Measurements from ENCODE around the gene PRKCH.

PRKCH gene

DNA sequence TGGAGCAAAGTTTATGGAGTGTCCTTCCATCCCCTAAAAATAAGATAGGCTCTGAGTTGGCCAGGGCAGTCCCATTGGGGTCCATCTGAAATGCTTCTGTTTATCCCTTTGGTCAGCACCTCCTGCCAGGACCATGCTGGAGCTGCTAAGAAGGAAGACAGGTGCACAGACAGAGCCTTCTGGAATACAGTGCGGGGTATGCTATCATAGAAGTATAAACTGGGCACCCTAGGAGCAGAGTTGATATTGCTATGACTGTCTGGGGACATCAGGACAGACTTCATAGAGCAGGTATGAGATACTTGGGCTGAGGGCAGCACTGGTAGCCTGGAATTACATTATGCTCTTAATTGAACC, 203.5 kb downstream of the PRKCH start:
- Histone ChIP-seq H3K27me3 (ENCODE audit: insufficient read depth, low read length, poor library complexity, severe bottlenecking) (no peaks in the 10 kb centered on the region), H3K36me3 (ENCODE audit: insufficient read depth, low read length) (peaks cover 37% of the 10 kb centered on the region; the same call in 1 of the 2 replicates), H3K9me3 (ENCODE audit: insufficient read depth, low read depth, low read length) (no peaks in the 10 kb centered on the region), H3K9me2 (replicated peaks; ENCODE audit: low read depth, low read length) (no peaks in the 10 kb centered on the region), H4K20me1 (ENCODE audit: insufficient read depth, low read length, poor library complexity, severe bottlenecking) (no peaks in the 10 kb centered on the region), H2AFZ (ENCODE audit: low read length) (no peak overlapping the region), H3K4me3 (ENCODE audit: low read length, poor library complexity, severe bottlenecking) (no peak overlapping the region), H3K79me2 (ENCODE audit: insufficient read depth, low read length) (peaks cover 22% of the 10 kb centered on the region; the same call in 1 of the 2 replicates), H3F3A (ENCODE audit: low read depth) (no peaks in the 10 kb centered on the region), H3K9ac (ENCODE audit: low read depth, low read length, poor library complexity, severe bottlenecking) (no peak overlapping the region), H3K4me1 (ENCODE audit: insufficient read depth, low read length, poor library complexity, severe bottlenecking) (peaks cover 29% of the 10 kb centered on the region), H3K4me2 (ENCODE audit: low read depth, low read length, poor library complexity, severe bottlenecking) (no peak overlapping the region)
- TF ChIP-seq EZH2phosphoT487 (IDR thresholded peaks at IDR 0.05; ENCODE audit: borderline replicate concordance) = no peak
- TF ChIP-seq, protein P1, sequence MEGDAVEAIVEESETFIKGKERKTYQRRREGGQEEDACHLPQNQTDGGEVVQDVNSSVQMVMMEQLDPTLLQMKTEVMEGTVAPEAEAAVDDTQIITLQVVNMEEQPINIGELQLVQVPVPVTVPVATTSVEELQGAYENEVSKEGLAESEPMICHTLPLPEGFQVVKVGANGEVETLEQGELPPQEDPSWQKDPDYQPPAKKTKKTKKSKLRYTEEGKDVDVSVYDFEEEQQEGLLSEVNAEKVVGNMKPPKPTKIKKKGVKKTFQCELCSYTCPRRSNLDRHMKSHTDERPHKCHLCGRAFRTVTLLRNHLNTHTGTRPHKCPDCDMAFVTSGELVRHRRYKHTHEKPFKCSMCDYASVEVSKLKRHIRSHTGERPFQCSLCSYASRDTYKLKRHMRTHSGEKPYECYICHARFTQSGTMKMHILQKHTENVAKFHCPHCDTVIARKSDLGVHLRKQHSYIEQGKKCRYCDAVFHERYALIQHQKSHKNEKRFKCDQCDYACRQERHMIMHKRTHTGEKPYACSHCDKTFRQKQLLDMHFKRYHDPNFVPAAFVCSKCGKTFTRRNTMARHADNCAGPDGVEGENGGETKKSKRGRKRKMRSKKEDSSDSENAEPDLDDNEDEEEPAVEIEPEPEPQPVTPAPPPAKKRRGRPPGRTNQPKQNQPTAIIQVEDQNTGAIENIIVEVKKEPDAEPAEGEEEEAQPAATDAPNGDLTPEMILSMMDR (conservative IDR thresholded peaks at IDR 0.05; ENCODE audit: low read length) = no peak

DNA sequence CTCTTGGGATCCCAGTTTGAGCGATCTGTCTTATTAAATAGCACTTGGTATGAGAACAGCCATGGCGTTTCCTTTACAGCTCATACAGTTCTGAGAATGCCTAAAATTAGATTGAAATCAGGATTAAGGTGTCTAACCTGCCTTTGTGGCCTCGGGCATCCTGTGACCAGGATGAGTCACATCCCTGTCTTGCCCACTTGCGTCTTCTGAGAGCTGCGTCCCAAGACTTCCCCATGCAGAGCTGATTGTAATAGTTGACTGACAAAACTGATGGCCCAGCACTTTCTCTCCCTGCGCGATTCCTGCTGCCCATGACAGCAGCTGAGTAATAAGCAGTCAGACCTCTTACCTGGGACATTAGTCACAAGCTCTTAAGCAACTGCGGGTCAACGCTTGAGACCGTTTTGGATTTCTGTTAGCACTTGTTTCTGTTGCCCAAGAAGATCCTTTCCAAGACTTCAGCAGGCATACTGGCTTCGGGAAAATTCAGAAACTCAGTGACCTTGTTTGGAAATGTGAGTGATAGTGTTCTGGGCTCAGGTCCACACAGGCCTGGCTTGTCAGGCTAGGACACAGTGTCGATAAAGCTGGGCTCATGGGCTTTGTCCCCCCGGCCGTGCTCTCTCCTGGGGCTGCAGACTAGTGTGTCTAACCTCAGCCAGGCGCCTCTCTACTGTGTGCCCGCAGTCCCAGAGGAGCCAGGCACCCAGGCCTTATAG, 204.1 kb downstream of the PRKCH start:
- H2AFZ ChIP-seq (ENCODE audit: low read length) = no peak overlapping the region
- H3K9ac ChIP-seq (ENCODE audit: low read depth, low read length, poor library complexity, severe bottlenecking) = no peak overlapping the region
- peaks cover 29% of the 10 kb centered on the region for H3K4me1 ChIP-seq (ENCODE audit: insufficient read depth, low read length, poor library complexity, severe bottlenecking)
- no peak overlapping the region for H3K4me3 ChIP-seq (ENCODE audit: low read length, poor library complexity, severe bottlenecking)
- no peaks in the 10 kb centered on the region for H4K20me1 ChIP-seq (ENCODE audit: insufficient read depth, low read length, poor library complexity, severe bottlenecking)
- H3K4me2 ChIP-seq (ENCODE audit: low read depth, low read length, poor library complexity, severe bottlenecking) = no peak overlapping the region
- TF ChIP-seq EZH2phosphoT487 (IDR thresholded peaks at IDR 0.05; ENCODE audit: borderline replicate concordance) = no peak
- TF ChIP-seq, protein P1 (conservative IDR thresholded peaks at IDR 0.05; ENCODE audit: low read length) = no peak
- H3K9me2 ChIP-seq (replicated peaks; ENCODE audit: low read depth, low read length) = no peaks in the 10 kb centered on the region
- H3K27me3 ChIP-seq (ENCODE audit: insufficient read depth, low read length, poor library complexity, severe bottlenecking) = no peaks in the 10 kb centered on the region
- peaks cover 43% of the 10 kb centered on the region; the same call in 1 of the 2 replicates for H3K36me3 ChIP-seq (ENCODE audit: insufficient read depth, low read length)
- H3K9me3 ChIP-seq (ENCODE audit: insufficient read depth, low read depth, low read length) = no peaks in the 10 kb centered on the region
- no peaks in the 10 kb centered on the region for H3F3A ChIP-seq (ENCODE audit: low read depth)
- peaks cover 22% of the 10 kb centered on the region; the same call in 1 of the 2 replicates for H3K79me2 ChIP-seq (ENCODE audit: insufficient read depth, low read length)

DNA sequence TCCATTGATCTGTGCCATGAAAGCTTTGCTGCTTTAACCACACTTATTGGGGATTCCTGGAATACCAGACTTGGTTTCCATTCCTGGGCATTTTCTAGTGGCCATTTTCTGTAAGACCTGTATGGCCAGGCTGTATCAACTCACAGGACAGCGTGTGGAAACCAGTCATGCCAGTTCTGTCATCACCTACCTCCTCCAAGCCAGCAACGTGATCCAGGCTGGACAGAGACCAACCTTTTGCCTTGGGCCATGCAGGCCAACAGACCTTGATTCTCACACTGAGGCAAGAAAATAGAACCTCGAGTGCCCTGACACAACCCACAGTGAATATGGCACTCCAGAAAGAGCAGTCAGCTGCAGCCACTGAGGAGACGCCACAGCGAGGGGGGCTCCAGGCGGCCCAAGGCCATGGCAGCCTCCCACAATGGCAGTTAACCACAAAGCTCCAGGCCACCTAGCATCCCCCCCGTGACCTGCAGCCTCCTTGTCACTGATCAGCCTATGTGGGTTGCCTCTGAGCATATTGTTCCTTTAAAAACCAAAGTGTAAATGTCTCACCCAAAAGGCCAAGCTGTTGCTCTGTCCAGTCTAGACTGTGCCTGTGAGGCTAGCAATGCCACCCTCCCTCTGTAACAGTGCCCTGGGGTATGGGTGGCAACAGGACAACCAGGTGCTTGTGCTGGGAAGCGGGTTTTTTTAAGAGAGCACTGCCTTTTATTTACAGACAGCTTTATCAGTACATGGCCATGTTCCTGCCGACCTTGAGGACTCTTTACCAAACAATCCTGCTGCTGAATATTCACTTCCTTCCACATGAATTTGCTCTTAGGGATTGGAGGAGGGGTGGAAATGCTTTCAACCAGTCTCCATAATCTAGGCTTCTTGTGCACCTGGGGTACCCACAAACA, 205.3 kb downstream of the PRKCH start:
- no peak overlapping the region for H3K4me2 ChIP-seq (ENCODE audit: low read depth, low read length, poor library complexity, severe bottlenecking)
- H3K9me2 ChIP-seq (replicated peaks; ENCODE audit: low read depth, low read length) = no peaks in the 10 kb centered on the region
- no peak overlapping the region for H3K4me3 ChIP-seq (ENCODE audit: low read length, poor library complexity, severe bottlenecking)
- H3F3A ChIP-seq (ENCODE audit: low read depth) = no peaks in the 10 kb centered on the region
- peaks cover 29% of the 10 kb centered on the region for H3K4me1 ChIP-seq (ENCODE audit: insufficient read depth, low read length, poor library complexity, severe bottlenecking)
- no peaks in the 10 kb centered on the region for H3K9me3 ChIP-seq (ENCODE audit: insufficient read depth, low read depth, low read length)
- peaks cover 22% of the 10 kb centered on the region; the same call in 1 of the 2 replicates for H3K79me2 ChIP-seq (ENCODE audit: insufficient read depth, low read length)
- H3K27me3 ChIP-seq (ENCODE audit: insufficient read depth, low read length, poor library complexity, severe bottlenecking) = no peaks in the 10 kb centered on the region
- no peaks in the 10 kb centered on the region for H4K20me1 ChIP-seq (ENCODE audit: insufficient read depth, low read length, poor library complexity, severe bottlenecking)
- no peak overlapping the region for H2AFZ ChIP-seq (ENCODE audit: low read length)
- peaks cover 53% of the 10 kb centered on the region for H3K36me3 ChIP-seq (ENCODE audit: insufficient read depth, low read length)
- no peak overlapping the region for H3K9ac ChIP-seq (ENCODE audit: low read depth, low read length, poor library complexity, severe bottlenecking)
- TF ChIP-seq, protein P1 (conservative IDR thresholded peaks at IDR 0.05; ENCODE audit: low read length) = no peak
- TF ChIP-seq EZH2phosphoT487 (IDR thresholded peaks at IDR 0.05; ENCODE audit: borderline replicate concordance) = no peak

Measured in Loucy (cell line).